ENCODE data around the gene SOX10. TPM values are rescaled to one million over a fixed set of nuclear protein-coding genes. Genes with fewer than 3 reads are reported as not detected.

The SOX10 gene
- total and polyA plus RNA-seq, 2 of the 4 experiments (the other 2 are of a cell fraction) = not detected

GRCh38 chr22:37933711-37934376 lies 50.5 kb downstream of the SOX10 start:
- Histone ChIP-seq H3K4ac (ENCODE audit: low read depth, low read length) (peak overlapping the region; percentile 66), H2BK120ac (ENCODE audit: low read depth, low read length) (peak overlapping the region; percentile 55), H3K9ac (ENCODE audit: low read depth, low read length) (peak overlapping the region; percentile 31; the same call in 1 of the 2 replicates), H3K4me2 (ENCODE audit: low read depth, low read length) (0 out of 2 replicates have a peak overlapping the region, but pooled peaks have one; percentile 37), H3K27ac (ENCODE audit: insufficient read depth, low read length) (peak overlapping the region; percentile 48), H4K91ac (ENCODE audit: insufficient read depth, low read depth, low read length) (peak overlapping the region; percentile 75), H2AFZ (replicated peaks; ENCODE audit: low read length, poor library complexity) (peak overlapping the region; percentile 72), H3K4me3 (ENCODE audit: insufficient read depth, low read depth, low read length) (no peak overlapping the region), H2AK5ac (ENCODE audit: low read depth, low read length) (peak overlapping the region; percentile 95), H3K36me3 (ENCODE audit: control insufficient read depth, insufficient read depth, low read length) (peaks cover 38% of the 10 kb centered on the region), H2BK20ac (ENCODE audit: low read depth, low read length) (0 out of 2 replicates have a peak overlapping the region, but pooled peaks have one; percentile 65), H3K9me1 (ENCODE audit: insufficient read depth, low read length) (peaks cover 8% of the 10 kb centered on the region), H3K4me1 (ENCODE audit: control insufficient read depth, insufficient read depth, low read length) (peaks cover 16% of the 10 kb centered on the region), H4K8ac (ENCODE audit: low read depth in 2 of 2, low read length in 2 of 2) (peak overlapping the region in 1 of 2 experiments; percentile 81; a peak in 2 of 4 replicates), H3K23ac (ENCODE audit: low read depth, low read length) (0 out of 2 replicates have a peak overlapping the region, but pooled peaks have one; percentile 33), H4K20me1 (ENCODE audit: insufficient read depth, low read length) (peaks cover 31% of the 10 kb centered on the region), H2BK5ac (ENCODE audit: low read depth, low read length, poor library complexity, severe bottlenecking) (peak overlapping the region; percentile 56), H3K27me3 (ENCODE audit: control insufficient read depth, insufficient read depth, low read length) (no peaks in the 10 kb centered on the region), H2AK9ac (replicated peaks; ENCODE audit: low read depth, low read length, poor library complexity) (peak overlapping the region; percentile 89), H4K5ac (ENCODE audit: low read depth, low read length) (peak overlapping the region; percentile 10; the same call in 1 of the 2 replicates), H3K14ac (replicated peaks; ENCODE audit: low read depth, low read length) (peak overlapping the region; percentile 80), H3K9me3 (ENCODE audit: control insufficient read depth, insufficient read depth, low read length) (no peaks in the 10 kb centered on the region), H3K79me1 (ENCODE audit: low read depth in 1 of 2, low read length in 2 of 2) (peaks cover 3 to 40% of the 10 kb centered on the region in 2 experiments; a peak in 3 of 4 replicates), H3K56ac (ENCODE audit: extremely low read depth, insufficient read depth, low read length) (no peak overlapping the region), H2BK15ac (ENCODE audit: low read depth, low read length) (peak overlapping the region; percentile 43; the same call in 1 of the 3 replicates), H3K18ac (ENCODE audit: low read depth, low read length) (no peak overlapping the region)
- ChIA-PET POLR2A (ENCODE audit: unreplicated experiment) (no interaction called here), CTCF (interaction anchor here (0.5 to 0.9 kb wide), 4 partner anchors 32 to 48 kb away, joined by 3 to 7 read pairs (median 4); no protein-coding TSS in a partner anchor)
- BruUV-seq (replicated peaks) = no TSS peak
- WGBS, 2 experiments (ENCODE audit: extremely low coverage in 2 of 2, insufficient read length in 1 of 2) = 4% methylated on average over 5 of the region's 13 CpGs; no CpG with 5 or more reads in 1 of the 2 experiments
- dilution Hi-C loops (cut with HindIII; ENCODE audit: low sequenced_read_pairs, unreplicated experiment) = no loop called here
- intact Hi-C loops (cut with micrococcal nuclease) = loop anchor here (1.0 to 5.0 kb wide), 3 partner anchors 29 to 117 kb away; no protein-coding TSS in a partner anchor
- peak; percentile 86 for DNase-seq
- ATAC-seq (ENCODE audit: low read depth) = peak; percentile 99
- in situ Hi-C loops (cut with MboI; ENCODE audit: low sequenced_read_pairs) = no loop called here
- TF ChIP-seq BHLHE40 (IDR thresholded peaks at IDR 0.05; ENCODE audit: low read depth, low read length) (0 out of 2 replicates have a peak, but pooled peaks have one; percentile 16), RFX5 (IDR thresholded peaks at IDR 0.05; ENCODE audit: low read depth, low read length) (no peak), NFE2L2 (IDR thresholded peaks at IDR 0.05; ENCODE audit: low read depth, low read length) (no peak), SMC3 (IDR thresholded peaks at IDR 0.05; ENCODE audit: low read depth, low read length) (peak; percentile 73), CHD1 (IDR thresholded peaks at IDR 0.05; ENCODE audit: low read depth, low read length) (no peak), CEBPB (IDR thresholded peaks at IDR 0.05; ENCODE audit: low read depth, low read length) (no peak), FOS (IDR thresholded peaks at IDR 0.05; ENCODE audit: low read depth, low read length) (peak; percentile 89), RAD21 (IDR thresholded peaks at IDR 0.05; ENCODE audit: low read length) (peak; percentile 69), POLR2A (IDR thresholded peaks at IDR 0.05; ENCODE audit: low read depth, low read length) (no peak), MAFK (IDR thresholded peaks at IDR 0.05; ENCODE audit: low read depth, low read length) (no peak), MXI1 (IDR thresholded peaks at IDR 0.05; ENCODE audit: borderline replicate concordance, low read depth, low read length) (peak; percentile 43; the same call in 1 of the 2 replicates), ELK1 (IDR thresholded peaks at IDR 0.05; ENCODE audit: borderline replicate concordance, low read depth, low read length) (no peak)
- TF ChIP-seq, protein P1, sequence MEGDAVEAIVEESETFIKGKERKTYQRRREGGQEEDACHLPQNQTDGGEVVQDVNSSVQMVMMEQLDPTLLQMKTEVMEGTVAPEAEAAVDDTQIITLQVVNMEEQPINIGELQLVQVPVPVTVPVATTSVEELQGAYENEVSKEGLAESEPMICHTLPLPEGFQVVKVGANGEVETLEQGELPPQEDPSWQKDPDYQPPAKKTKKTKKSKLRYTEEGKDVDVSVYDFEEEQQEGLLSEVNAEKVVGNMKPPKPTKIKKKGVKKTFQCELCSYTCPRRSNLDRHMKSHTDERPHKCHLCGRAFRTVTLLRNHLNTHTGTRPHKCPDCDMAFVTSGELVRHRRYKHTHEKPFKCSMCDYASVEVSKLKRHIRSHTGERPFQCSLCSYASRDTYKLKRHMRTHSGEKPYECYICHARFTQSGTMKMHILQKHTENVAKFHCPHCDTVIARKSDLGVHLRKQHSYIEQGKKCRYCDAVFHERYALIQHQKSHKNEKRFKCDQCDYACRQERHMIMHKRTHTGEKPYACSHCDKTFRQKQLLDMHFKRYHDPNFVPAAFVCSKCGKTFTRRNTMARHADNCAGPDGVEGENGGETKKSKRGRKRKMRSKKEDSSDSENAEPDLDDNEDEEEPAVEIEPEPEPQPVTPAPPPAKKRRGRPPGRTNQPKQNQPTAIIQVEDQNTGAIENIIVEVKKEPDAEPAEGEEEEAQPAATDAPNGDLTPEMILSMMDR (conservative IDR thresholded peaks at IDR 0.05; ENCODE audit: low read depth, low read length) = peak; percentile 99
- TF ChIP-seq, protein P2, sequence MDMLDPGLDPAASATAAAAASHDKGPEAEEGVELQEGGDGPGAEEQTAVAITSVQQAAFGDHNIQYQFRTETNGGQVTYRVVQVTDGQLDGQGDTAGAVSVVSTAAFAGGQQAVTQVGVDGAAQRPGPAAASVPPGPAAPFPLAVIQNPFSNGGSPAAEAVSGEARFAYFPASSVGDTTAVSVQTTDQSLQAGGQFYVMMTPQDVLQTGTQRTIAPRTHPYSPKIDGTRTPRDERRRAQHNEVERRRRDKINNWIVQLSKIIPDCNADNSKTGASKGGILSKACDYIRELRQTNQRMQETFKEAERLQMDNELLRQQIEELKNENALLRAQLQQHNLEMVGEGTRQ (IDR thresholded peaks at IDR 0.05; ENCODE audit: low read depth, low read length) = peak; percentile 20; the same call in 1 of the 2 replicates
